ENCODE results near the gene NOL8.

DNA sequence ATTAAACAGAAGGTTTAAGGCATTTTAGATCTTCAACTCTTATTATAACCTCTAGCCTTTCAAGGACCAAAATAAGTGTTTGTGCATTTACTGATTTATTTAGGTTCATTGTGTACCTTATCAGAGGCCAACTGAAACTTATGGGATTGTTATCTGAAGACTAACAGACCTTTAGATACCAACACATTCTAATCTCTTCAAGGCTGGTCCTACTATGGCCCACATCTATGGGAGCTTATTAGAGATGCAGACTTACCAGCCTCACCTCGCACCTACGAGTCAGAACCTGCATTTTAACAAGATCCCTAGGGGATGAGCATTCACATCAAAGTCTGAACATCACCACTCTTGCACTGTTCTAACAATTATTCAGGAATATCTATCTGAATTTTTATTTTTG lies 33.6 kb downstream of the NOL8 start:
- TF ChIP-seq, protein P1, sequence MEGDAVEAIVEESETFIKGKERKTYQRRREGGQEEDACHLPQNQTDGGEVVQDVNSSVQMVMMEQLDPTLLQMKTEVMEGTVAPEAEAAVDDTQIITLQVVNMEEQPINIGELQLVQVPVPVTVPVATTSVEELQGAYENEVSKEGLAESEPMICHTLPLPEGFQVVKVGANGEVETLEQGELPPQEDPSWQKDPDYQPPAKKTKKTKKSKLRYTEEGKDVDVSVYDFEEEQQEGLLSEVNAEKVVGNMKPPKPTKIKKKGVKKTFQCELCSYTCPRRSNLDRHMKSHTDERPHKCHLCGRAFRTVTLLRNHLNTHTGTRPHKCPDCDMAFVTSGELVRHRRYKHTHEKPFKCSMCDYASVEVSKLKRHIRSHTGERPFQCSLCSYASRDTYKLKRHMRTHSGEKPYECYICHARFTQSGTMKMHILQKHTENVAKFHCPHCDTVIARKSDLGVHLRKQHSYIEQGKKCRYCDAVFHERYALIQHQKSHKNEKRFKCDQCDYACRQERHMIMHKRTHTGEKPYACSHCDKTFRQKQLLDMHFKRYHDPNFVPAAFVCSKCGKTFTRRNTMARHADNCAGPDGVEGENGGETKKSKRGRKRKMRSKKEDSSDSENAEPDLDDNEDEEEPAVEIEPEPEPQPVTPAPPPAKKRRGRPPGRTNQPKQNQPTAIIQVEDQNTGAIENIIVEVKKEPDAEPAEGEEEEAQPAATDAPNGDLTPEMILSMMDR (IDR thresholded peaks at IDR 0.05) = no peak
- TF ChIP-seq POLR2A (IDR thresholded peaks at IDR 0.05) = no peak
